GM12873 (cell line): ENCODE data around the gene ST3GAL2.

Source experiments
- TF ChIP-seq, protein P1 (sequence below): IDR thresholded peaks from 2 replicates; pipeline ENCODE4 v1.5.1; 2012; ENCODE audit warnings: low read depth, mild to moderate bottlenecking, moderate library complexity, low read length, control low read depth; ENCODE audit not compliant: insufficient read depth; ENCODE audit errors: missing control alignments

The ST3GAL2 gene

DNA sequence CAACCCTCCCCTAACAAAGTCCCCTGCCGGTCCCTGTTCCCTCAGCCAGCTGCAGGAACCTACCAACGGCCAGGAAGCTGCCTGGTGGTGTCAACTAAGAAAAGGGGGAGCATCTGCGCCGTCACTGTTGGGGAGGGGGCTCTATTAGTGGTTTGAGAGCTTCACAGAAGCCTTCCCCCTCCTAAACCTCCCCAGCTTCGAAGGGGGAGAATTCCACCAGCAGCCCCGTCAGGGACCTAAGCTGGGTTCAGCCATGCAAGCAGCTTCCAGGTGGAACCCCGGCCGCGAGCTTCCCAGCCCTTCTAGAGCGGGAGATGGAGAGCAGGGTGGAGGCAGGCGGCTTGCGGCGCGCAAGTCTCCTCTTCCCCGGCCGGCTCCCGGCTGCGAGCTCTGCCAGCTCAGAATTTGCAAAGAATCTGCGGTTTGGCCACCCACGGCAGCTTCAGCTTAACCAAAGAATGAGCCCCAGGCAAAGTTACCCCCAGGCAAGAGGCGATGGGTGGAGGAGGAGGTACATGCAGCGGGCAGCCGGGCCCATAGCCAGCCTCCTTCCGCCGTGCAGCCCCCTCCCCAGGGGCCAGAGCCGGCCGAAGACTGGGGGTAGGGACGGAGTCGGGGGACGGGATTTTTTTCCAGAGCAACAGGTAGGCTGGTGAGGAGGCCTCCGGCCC is 58.5 kb downstream of the ST3GAL2 start:
- TF ChIP-seq, protein P1, sequence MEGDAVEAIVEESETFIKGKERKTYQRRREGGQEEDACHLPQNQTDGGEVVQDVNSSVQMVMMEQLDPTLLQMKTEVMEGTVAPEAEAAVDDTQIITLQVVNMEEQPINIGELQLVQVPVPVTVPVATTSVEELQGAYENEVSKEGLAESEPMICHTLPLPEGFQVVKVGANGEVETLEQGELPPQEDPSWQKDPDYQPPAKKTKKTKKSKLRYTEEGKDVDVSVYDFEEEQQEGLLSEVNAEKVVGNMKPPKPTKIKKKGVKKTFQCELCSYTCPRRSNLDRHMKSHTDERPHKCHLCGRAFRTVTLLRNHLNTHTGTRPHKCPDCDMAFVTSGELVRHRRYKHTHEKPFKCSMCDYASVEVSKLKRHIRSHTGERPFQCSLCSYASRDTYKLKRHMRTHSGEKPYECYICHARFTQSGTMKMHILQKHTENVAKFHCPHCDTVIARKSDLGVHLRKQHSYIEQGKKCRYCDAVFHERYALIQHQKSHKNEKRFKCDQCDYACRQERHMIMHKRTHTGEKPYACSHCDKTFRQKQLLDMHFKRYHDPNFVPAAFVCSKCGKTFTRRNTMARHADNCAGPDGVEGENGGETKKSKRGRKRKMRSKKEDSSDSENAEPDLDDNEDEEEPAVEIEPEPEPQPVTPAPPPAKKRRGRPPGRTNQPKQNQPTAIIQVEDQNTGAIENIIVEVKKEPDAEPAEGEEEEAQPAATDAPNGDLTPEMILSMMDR: no peak

DNA sequence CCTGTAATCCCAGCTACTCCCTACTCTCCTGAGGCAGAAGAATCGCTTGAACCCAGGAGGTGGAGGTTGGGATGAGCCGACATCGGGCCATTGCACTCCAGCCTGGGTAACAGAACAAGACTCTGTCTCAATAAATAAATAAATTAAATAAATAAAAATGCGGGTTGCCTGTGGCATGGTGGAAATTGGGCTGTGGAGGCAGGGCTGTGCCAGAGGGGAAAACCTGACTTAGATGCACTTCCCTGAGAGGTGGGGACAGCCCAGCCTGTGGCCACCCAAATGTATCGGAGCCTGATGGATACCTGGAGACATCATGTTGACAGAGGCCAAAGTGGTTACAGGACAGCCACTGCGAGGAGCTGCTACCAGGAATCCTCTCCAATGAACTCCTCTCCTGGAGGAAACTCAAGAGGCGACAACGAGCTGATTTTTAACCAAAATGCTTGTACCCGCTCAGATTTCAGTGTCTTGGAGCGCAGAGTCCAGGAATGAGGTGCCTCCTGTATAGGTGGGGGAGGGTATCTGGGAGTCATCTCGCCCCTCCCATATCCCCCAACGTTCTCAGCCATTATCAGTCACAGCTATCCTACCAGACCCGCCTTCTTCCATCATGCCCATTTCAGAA is 59.9 kb downstream of the ST3GAL2 start:
- TF ChIP-seq, protein P1: no peak

DNA sequence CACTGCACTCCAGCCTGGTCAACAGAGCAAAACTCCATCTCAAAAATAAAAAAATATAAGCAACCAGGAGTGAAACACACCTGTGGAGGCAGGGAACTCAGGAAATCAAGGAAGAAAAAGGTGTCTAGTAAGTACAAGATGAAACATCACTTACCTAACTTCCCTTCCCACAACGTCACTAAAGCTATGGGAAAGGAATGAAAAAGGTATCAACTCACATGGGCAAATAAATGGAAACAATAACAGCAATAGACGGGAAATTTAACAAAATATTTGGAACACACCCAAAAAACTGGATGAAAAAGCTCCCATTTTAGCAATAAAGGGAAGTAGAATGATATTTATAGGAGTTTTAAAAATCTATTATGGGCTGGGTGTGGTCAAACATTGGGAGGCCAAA is 61.1 kb downstream of the ST3GAL2 start:
- TF ChIP-seq, protein P1: no peak

DNA sequence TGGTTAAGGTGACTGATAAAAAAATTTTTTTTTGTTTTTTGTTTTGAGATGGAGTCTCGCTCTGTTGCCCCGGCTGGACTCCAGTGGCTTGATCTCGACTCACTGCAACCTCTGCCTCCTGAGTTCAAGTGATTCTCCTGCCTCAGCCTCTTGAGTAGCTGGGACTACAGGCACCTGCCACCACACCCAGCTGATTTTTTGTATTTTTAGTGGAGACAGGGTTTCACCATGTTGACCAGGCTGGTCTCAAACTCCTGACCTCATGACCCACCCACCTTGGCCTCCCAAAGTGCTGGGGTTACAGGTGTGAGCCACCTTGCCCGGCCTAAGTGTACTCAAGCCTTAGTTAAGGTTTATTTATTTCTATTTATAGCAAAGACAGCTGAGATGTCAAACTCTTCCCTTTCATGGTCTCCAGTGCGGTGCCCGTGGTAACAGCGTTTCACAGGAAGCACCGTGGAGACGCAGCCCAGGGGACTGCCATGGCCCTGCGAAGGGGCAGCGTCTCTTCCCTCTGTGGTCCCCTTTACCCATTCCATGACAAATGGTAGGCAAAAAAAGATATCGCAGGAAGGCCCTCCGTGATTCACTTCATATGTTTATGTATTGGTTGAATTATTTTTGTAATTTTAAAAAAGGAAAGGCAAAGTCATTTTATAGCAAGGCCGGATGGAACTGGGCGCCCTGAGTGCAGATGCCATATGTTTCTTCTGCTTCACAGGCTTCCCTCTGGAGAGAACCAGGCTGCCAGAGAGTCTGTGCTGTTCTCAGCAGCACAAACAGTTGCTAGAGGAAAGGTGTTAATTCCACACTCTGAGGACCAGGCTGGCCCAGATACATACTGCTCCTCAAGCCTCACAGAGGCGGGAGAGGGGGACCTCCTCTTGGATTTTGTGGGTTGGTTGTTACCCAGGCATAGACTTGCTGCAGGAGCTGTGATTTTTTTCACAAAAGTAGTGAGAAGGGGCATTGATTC is 63.0 kb downstream of the ST3GAL2 start:
- TF ChIP-seq, protein P1: no peak

DNA sequence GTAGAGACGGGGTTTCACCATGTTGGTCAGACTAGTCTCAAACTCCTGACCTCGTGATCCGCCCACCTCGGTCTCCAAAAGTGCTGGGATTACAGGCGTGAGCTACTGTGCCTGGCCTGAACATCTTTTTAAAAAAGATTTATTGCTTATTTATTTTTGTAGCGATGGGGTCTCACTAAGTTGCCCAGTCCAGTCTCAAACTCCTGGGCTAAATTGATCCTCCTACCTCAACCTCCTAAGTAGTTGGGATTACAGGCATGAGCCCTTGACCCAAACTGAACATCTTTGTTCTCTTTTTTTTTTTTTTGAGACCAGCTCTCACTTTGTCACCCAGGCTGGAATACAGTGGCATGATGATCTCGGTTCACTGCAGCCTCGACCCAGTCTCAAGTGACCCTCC is 64.7 kb downstream of the ST3GAL2 start:
- TF ChIP-seq, protein P1: no peak

DNA sequence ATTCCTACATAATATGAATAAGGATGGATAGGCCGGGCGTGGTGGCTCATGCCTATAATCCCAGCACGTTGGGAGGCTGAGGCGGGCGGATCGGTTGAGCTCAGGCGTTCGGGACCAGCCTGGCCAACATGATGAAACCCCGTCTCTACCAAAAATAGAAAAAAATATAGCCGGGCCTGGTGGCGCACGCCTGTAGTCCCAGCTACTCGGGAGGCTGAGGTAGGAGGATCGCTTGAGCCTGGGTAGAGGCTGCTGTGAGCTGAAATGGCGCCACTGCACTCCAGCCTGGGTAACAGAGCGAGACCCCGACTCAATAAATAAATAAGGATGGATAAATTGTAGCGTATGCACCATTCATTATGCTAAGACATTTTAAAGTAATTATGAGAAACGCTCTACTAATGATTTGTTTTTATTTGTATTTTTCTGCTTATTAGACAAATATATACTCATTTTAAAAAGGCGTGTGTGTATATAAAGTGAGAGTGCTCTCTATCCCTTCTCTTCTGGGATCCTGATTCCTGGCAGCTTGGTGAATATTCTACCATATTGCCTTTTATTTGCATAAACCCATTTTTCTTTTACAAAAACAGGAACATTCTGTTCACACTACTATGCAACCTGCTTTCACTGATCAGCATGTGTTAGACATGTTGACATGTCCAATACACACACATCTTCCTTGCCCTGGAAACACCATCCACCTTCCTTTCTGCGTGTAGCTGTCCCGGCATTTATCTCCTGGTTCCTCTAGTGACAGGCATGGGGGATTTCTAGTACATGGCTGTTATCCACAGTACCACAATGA is 65.8 kb downstream of the ST3GAL2 start:
- TF ChIP-seq, protein P1: no peak
